Measurements from ENCODE around the gene MDN1.

DNA sequence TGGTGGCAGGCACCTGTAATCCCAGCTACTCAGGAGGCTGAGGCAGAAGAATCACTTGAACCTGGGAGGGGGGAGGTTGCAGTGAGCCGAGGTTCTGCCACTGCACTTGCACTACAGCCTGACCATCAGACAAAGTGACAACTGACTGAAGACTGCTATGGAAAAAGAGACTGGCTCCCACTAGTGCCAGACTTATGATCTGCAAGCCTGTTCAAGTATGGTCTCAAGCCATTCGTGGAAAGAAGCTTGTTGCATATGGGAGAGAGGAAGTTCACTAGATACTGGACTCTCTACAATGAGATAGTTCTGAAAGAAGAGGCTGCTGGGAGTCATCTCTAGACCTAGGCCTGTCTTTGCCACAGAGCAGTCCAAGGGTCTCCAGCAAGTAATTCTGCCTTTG lies 26.7 kb downstream of the MDN1 start:
- TF ChIP-seq EZH2 (IDR thresholded peaks at IDR 0.05; ENCODE audit: borderline replicate concordance) (no peak), EZH2phosphoT487 (IDR thresholded peaks at IDR 0.05; ENCODE audit: low read depth, severe bottlenecking, unreplicated experiment) (no peak)
- TF ChIP-seq, protein P1, sequence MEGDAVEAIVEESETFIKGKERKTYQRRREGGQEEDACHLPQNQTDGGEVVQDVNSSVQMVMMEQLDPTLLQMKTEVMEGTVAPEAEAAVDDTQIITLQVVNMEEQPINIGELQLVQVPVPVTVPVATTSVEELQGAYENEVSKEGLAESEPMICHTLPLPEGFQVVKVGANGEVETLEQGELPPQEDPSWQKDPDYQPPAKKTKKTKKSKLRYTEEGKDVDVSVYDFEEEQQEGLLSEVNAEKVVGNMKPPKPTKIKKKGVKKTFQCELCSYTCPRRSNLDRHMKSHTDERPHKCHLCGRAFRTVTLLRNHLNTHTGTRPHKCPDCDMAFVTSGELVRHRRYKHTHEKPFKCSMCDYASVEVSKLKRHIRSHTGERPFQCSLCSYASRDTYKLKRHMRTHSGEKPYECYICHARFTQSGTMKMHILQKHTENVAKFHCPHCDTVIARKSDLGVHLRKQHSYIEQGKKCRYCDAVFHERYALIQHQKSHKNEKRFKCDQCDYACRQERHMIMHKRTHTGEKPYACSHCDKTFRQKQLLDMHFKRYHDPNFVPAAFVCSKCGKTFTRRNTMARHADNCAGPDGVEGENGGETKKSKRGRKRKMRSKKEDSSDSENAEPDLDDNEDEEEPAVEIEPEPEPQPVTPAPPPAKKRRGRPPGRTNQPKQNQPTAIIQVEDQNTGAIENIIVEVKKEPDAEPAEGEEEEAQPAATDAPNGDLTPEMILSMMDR (IDR thresholded peaks at IDR 0.05; ENCODE audit: poor library complexity), result peak; percentile 52

Data from hepatocyte (in vitro differentiated cells).